ENCODE data around the gene WFIKKN1. TPM values are rescaled to one million over a fixed set of nuclear protein-coding genes. Genes with fewer than 3 reads are reported as not detected.

Gene WFIKKN1
- total RNA-seq, 1 experiment from 2014 or later, result 0.47 TPM

- H3K9ac ChIP-seq (ENCODE audit: low read length), result no peak overlapping the region
- peaks cover 0 to 3% of the 10 kb centered on the region in 2 experiments; a peak in 1 of 4 replicates for H3K36me3 ChIP-seq (ENCODE audit: control insufficient read depth in 1 of 2, insufficient read depth in 2 of 2, low read length in 2 of 2)
- H3K9me3 ChIP-seq (ENCODE audit: control insufficient read depth in 1 of 2, insufficient read depth in 1 of 2, low read depth in 1 of 2, low read length in 2 of 2), result no peaks in the 10 kb centered on the region
- no peak overlapping the region for H3K27ac ChIP-seq (ENCODE audit: low read depth, low read length)
- H3K4me3 ChIP-seq (replicated peaks in 1 of 2; ENCODE audit: low read depth in 1 of 2, low read length in 2 of 2), result no peak overlapping the region
- H3K27me3 ChIP-seq (ENCODE audit: insufficient read depth, low read length), result no peaks in the 10 kb centered on the region
- POLR2A ChIA-PET, result no interaction called here
- RAD21 ChIA-PET (ENCODE audit: low non-redundant PET in 1 of 2, low total read pairs in 2 of 2, uncharacterized antibody in 2 of 2, unreplicated experiment in 2 of 2), result no interaction called here
- CTCF ChIA-PET, result no interaction called here
- H3K9me2 ChIP-seq (ENCODE audit: insufficient read depth), result no peaks in the 10 kb centered on the region
- H3K4me1 ChIP-seq (ENCODE audit: control insufficient read depth in 1 of 2, insufficient read depth in 2 of 2, low read length in 2 of 2), result peaks cover 3 to 4% of the 10 kb centered on the region in 2 experiments
- ATAC-seq, result no peak
- no peak overlapping the region for H2AFZ ChIP-seq (ENCODE audit: low read depth, low read length, poor library complexity, severe bottlenecking)
- peaks cover 10% of the 10 kb centered on the region; the same call in 1 of the 2 replicates for H3K79me2 ChIP-seq (ENCODE audit: insufficient read depth, low read length)
- no peak for DNase-seq (ENCODE audit: low read depth, low spot score)
- no peak overlapping the region for H3K4me2 ChIP-seq (ENCODE audit: low read length)
- intact Hi-C loops (cut with micrococcal nuclease), result no loop called here
- no peak for TF ChIP-seq CEBPB (IDR thresholded peaks at IDR 0.05; ENCODE audit: low read depth)
- no peak for TF ChIP-seq EZH2phosphoT487 (IDR thresholded peaks at IDR 0.05; ENCODE audit: borderline replicate concordance)
- no peak for TF ChIP-seq CTCF (IDR thresholded peaks at IDR 0.05 in 2 of 3, conservative IDR thresholded peaks at IDR 0.05 in 1 of 3; ENCODE audit: borderline replicate concordance in 1 of 3, insufficient read depth in 1 of 3, low read depth in 2 of 3, low read length in 2 of 3)
- no peak for TF ChIP-seq CBX3 (IDR thresholded peaks at IDR 0.05; ENCODE audit: low read depth)
- no peak for TF ChIP-seq FOSL1 (IDR thresholded peaks at IDR 0.05; ENCODE audit: low read depth)
- TF ChIP-seq JUND (IDR thresholded peaks at IDR 0.05), result no peak
- TF ChIP-seq ATF3 (IDR thresholded peaks at IDR 0.05), result no peak
- no peak for TF ChIP-seq ELF1 (IDR thresholded peaks at IDR 0.05; ENCODE audit: borderline replicate concordance, low read depth)
- no peak for TF ChIP-seq EGR1 (IDR thresholded peaks at IDR 0.05; ENCODE audit: low read depth)
- no peak for TF ChIP-seq YY1 (IDR thresholded peaks at IDR 0.05; ENCODE audit: extremely low read depth, insufficient replicate concordance, low read depth, low read length)
- no peak for TF ChIP-seq POLR2AphosphoS5 (IDR thresholded peaks at IDR 0.05; ENCODE audit: low read depth, low read length)
- TF ChIP-seq SP1 (IDR thresholded peaks at IDR 0.05; ENCODE audit: low read depth), result no peak
- TF ChIP-seq POLR2A (IDR thresholded peaks at IDR 0.05; ENCODE audit: borderline replicate concordance, extremely low read depth, insufficient read depth, insufficient read length), result no peak
- no peak for TF ChIP-seq SRF (IDR thresholded peaks at IDR 0.05; ENCODE audit: low read depth)
- no peak for TF ChIP-seq ZFX (IDR thresholded peaks at IDR 0.05)
- TF ChIP-seq ZBTB33 (IDR thresholded peaks at IDR 0.05; ENCODE audit: extremely low read depth, insufficient replicate concordance, low read length), result no peak
- no peaks in the 10 kb centered on the region for H4K20me1 ChIP-seq (ENCODE audit: insufficient read depth)
- no TSS peak for BruUV-seq (replicated peaks)
Observed at GRCh38 chr16:598823-599739, 31.7 kb upstream of the WFIKKN1 start.
